H1 (cell line): ENCODE measurements around the gene TCERG1L. TPM values are rescaled to one million over a fixed set of nuclear protein-coding genes. Genes with fewer than 3 reads are reported as not detected.

ENCODE experiments used
- CTCF ChIA-PET: fragments of 300-600 bp; sonication (Branson Sonifier 250); formaldehyde crosslinking; loops from one replicate; lab custom pipeline; 2021; ENCODE audit not compliant: partially characterized antibody; lab: Charles Lee
- POLR2A ChIA-PET: fragments of 300-600 bp; sonication (Branson Sonifier 250); formaldehyde crosslinking; loops from one replicate; lab custom pipeline; 2021; ENCODE audit warnings: inconsistent platforms; ENCODE audit not compliant: partially characterized antibody; lab: Charles Lee
- DNase-seq, 2 experiments: peaks; one replicate each; pipeline versions ENCODE4 v3.0.0 to v3.0.0-alpha.2; 2010 to 2022; ENCODE audit warnings: low spot score in 2 of 2, low read depth in 1 of 2, mixed read lengths in 1 of 2
- FAIRE-seq: peaks from 2 replicates; lab custom pipeline; 2011; peaks lifted over from hg19 to GRCh38; lab: Jason Lieb, UNC
- H2AFZ ChIP-seq: 2 replicates; pipeline ENCODE4 v1.8.1; 2012; ENCODE audit warnings: low read length, inconsistent platforms
- H2AK5ac ChIP-seq: 2 replicates; pipeline ENCODE4 v1.6.1; 2013; ENCODE audit warnings: low read depth, low read length
- H2BK120ac ChIP-seq: replicated peaks from 2 replicates; pipeline ENCODE3; 2013; ENCODE audit warnings: low read depth, low read length, inconsistent platforms
- H2BK12ac ChIP-seq: 2 replicates; pipeline ENCODE4 v1.6.1; 2013; ENCODE audit warnings: low read depth, low read length
- H2BK15ac ChIP-seq: 2 replicates; pipeline ENCODE4 v1.6.1; 2013; ENCODE audit warnings: low read length
- H2BK20ac ChIP-seq: 2 replicates; pipeline ENCODE4 v1.6.1; 2013; ENCODE audit warnings: low read length
- H2BK5ac ChIP-seq: 2 replicates; pipeline ENCODE4 v1.6.1; 2013; ENCODE audit warnings: low read depth, low read length
- H3K14ac ChIP-seq: 2 replicates; pipeline ENCODE4 v1.6.1; 2013; ENCODE audit warnings: inconsistent platforms; ENCODE audit not compliant: insufficient read length
- H3K18ac ChIP-seq: 2 replicates; pipeline ENCODE4 v1.6.1; 2013; ENCODE audit warnings: low read length; ENCODE audit errors: extremely low read depth
- H3K23ac ChIP-seq: 2 replicates; pipeline ENCODE4 v1.6.1; 2013; ENCODE audit warnings: inconsistent platforms; ENCODE audit not compliant: insufficient read length
- H3K23me2 ChIP-seq: 2 replicates; pipeline ENCODE4 v1.6.1; 2013; ENCODE audit warnings: low read depth, low read length
- H3K27ac ChIP-seq: 2 replicates; pipeline ENCODE4 v1.6.1; 2011; ENCODE audit warnings: low read depth, low read length, inconsistent platforms
- H3K27me3 ChIP-seq, 4 experiments: replicated peaks in 1 of 4; 1 replicate in 1 of 4; 2 replicates in 3 of 4; pipeline versions ENCODE4 v1.6.1 to v1.8.1; 2011 to 2013; ENCODE audit warnings: low read length in 3 of 4, mild to moderate bottlenecking in 3 of 4, inconsistent platforms in 2 of 4, mixed read lengths in 2 of 4, moderate library complexity in 1 of 4; ENCODE audit not compliant: control insufficient read depth in 3 of 4, insufficient read depth in 3 of 4; ENCODE audit errors: extremely low read depth in 1 of 4
- H3K36me3 ChIP-seq, 4 experiments: 2 replicates each; pipeline versions ENCODE4 v1.6.1 to v1.8.1; 2011 to 2013; ENCODE audit warnings: mild to moderate bottlenecking in 4 of 4, low read length in 3 of 4, moderate library complexity in 2 of 4, control low read depth in 1 of 4, inconsistent platforms in 1 of 4; ENCODE audit not compliant: insufficient read depth in 4 of 4, control insufficient read depth in 2 of 4
- H3K4ac ChIP-seq: replicated peaks from 2 replicates; pipeline ENCODE3; 2013; ENCODE audit warnings: low read length, low read depth, mixed read lengths, inconsistent platforms; ENCODE audit not compliant: insufficient read length
- H3K4me1 ChIP-seq, 4 experiments: replicated peaks in 1 of 4; 1 replicate in 1 of 4; 2 replicates in 3 of 4; pipeline versions ENCODE4 v1.6.1 to v1.8.1; 2011 to 2013; ENCODE audit warnings: low read length in 3 of 4, inconsistent platforms in 2 of 4, mixed read lengths in 1 of 4; ENCODE audit not compliant: insufficient read depth in 4 of 4, control insufficient read depth in 3 of 4
- H3K4me2 ChIP-seq, 2 experiments: 2 replicates each; pipeline versions ENCODE4 v1.6.1 to v1.8.1; 2011 to 2013; ENCODE audit warnings: low read depth in 2 of 2, low read length in 2 of 2, control low read depth in 1 of 2, inconsistent platforms in 1 of 2, mild to moderate bottlenecking in 1 of 2; ENCODE audit not compliant: insufficient read depth in 1 of 2
- H3K4me3 ChIP-seq, 4 experiments: fragments of 200-600, 300-600 bp in 1 of 4; sonication (generic), shearing (Covaris generic), sonication (Bioruptor Twin) in 1 of 4; 2 replicates each; pipeline versions ENCODE4 v1.5.1 to v1.8.1; 2011 to 2016; ENCODE audit warnings: low read length in 4 of 4, low read depth in 3 of 4, control low read depth in 2 of 4, inconsistent platforms in 2 of 4, mild to moderate bottlenecking in 2 of 4, mixed read lengths in 1 of 4, moderate library complexity in 1 of 4; ENCODE audit not compliant: insufficient read depth in 2 of 4; ENCODE audit errors: extremely low read depth in 1 of 4
- H3K56ac ChIP-seq: replicated peaks from 2 replicates; pipeline ENCODE3; 2013; ENCODE audit warnings: low read depth, mild to moderate bottlenecking, mixed read lengths, low read length, inconsistent platforms; ENCODE audit not compliant: insufficient read length
- H3K79me1 ChIP-seq: 2 replicates; pipeline ENCODE4 v1.6.1; 2013; ENCODE audit warnings: low read depth, low read length, control low read depth
- H3K79me2 ChIP-seq, 2 experiments: 2 replicates each; pipeline versions ENCODE4 v1.6.1 to v1.8.1; 2012 to 2013; ENCODE audit warnings: low read length in 2 of 2, mild to moderate bottlenecking in 2 of 2, inconsistent platforms in 1 of 2; ENCODE audit not compliant: insufficient read depth in 2 of 2, control insufficient read depth in 1 of 2
- H3K9ac ChIP-seq, 4 experiments: replicated peaks in 1 of 4; 1 replicate in 1 of 4; 2 replicates in 3 of 4; pipeline versions ENCODE4 v1.6.1 to v1.8.1; 2011 to 2013; ENCODE audit warnings: low read depth in 3 of 4, low read length in 3 of 4, control low read depth in 2 of 4, mild to moderate bottlenecking in 2 of 4, moderate library complexity in 2 of 4, inconsistent platforms in 1 of 4; ENCODE audit errors: extremely low read depth in 1 of 4
- H3K9me3 ChIP-seq, 2 experiments: 2 replicates each; pipeline versions ENCODE4 v1.6.1 to v1.8.1; 2012 to 2013; ENCODE audit warnings: mild to moderate bottlenecking in 2 of 2, moderate library complexity in 2 of 2, control low read depth in 1 of 2, inconsistent platforms in 1 of 2, low read depth in 1 of 2, low read length in 1 of 2, mixed read lengths in 1 of 2; ENCODE audit not compliant: insufficient read depth in 2 of 2
- H4K20me1 ChIP-seq, 2 experiments: replicated peaks in 1 of 2; 2 replicates each; pipeline versions ENCODE3 to v1.8.1; 2011 to 2013; ENCODE audit warnings: inconsistent platforms in 2 of 2, low read length in 2 of 2, mild to moderate bottlenecking in 1 of 2; ENCODE audit not compliant: insufficient read depth in 2 of 2, control insufficient read depth in 1 of 2
- H4K5ac ChIP-seq: 2 replicates; pipeline ENCODE4 v1.6.1; 2013; ENCODE audit warnings: low read length, low read depth, mixed read lengths, inconsistent platforms; ENCODE audit not compliant: insufficient read length
- H4K8ac ChIP-seq: 2 replicates; pipeline ENCODE4 v1.8.0; 2013; ENCODE audit warnings: mild to moderate bottlenecking, moderate library complexity, low read length, inconsistent platforms; ENCODE audit not compliant: insufficient read depth; ENCODE audit errors: extremely low read depth
- H4K91ac ChIP-seq: replicated peaks from 2 replicates; pipeline ENCODE3; 2013; ENCODE audit warnings: low read length, mixed read lengths, inconsistent platforms; ENCODE audit not compliant: insufficient read length
- BRCA1 ChIP-seq: IDR thresholded peaks from 2 replicates; pipeline ENCODE4 v1.6.1; 2012; ENCODE audit warnings: low read depth, low read length, improper control_type of control experiment
- CBX8 ChIP-seq: fragments of 300-800, 300-1000 bp; sonication (generic); IDR thresholded peaks from 2 replicates; pipeline ENCODE4 v1.7.1; 2016; ENCODE audit warnings: low read depth, low read length, borderline replicate concordance
- CHD2 ChIP-seq: IDR thresholded peaks from 2 replicates; pipeline ENCODE4 v1.6.1; 2012; ENCODE audit warnings: low read length, improper control_type of control experiment
- HDAC6 ChIP-seq: IDR thresholded peaks from one replicate; pipeline ENCODE4 v1.7.1; 2012; ENCODE audit warnings: low read depth, mild to moderate bottlenecking, inconsistent platforms, low read length, moderate library complexity
- JUN ChIP-seq: IDR thresholded peaks from 2 replicates; pipeline ENCODE4 v1.6.1; 2011; ENCODE audit warnings: low read depth, mild to moderate bottlenecking, improper control_type of control experiment, low read length
- JUND ChIP-seq: IDR thresholded peaks from 2 replicates; pipeline ENCODE4 v1.6.1; 2011; ENCODE audit warnings: mild to moderate bottlenecking, improper control_type of control experiment, low read length
- KDM5A ChIP-seq: fragments of 200-600 bp; IDR thresholded peaks from 2 replicates; pipeline ENCODE4 v1.7.1; 2012; ENCODE audit warnings: mild to moderate bottlenecking, low read length, inconsistent platforms, mixed read lengths
- MAFK ChIP-seq: IDR thresholded peaks from 2 replicates; pipeline ENCODE4 v1.6.1; 2012; ENCODE audit warnings: low read depth, mild to moderate bottlenecking, improper control_type of control experiment, low read length
- POLR2AphosphoS5 ChIP-seq: IDR thresholded peaks from 2 replicates; pipeline ENCODE4 v1.6.1; 2011; ENCODE audit warnings: low read depth, low read length
- RFX5 ChIP-seq: IDR thresholded peaks from 2 replicates; pipeline ENCODE4 v1.6.1; 2011; ENCODE audit warnings: low read depth, low read length, improper control_type of control experiment, borderline replicate concordance
- RXRA ChIP-seq: IDR thresholded peaks from 2 replicates; pipeline ENCODE4 v1.6.1; 2011; ENCODE audit warnings: low read depth, mild to moderate bottlenecking, low read length, moderate library complexity; ENCODE audit not compliant: insufficient read depth
- SIX5 ChIP-seq: IDR thresholded peaks from 2 replicates; pipeline ENCODE4 v1.6.1; 2011; ENCODE audit warnings: mild to moderate bottlenecking, low read depth, low read length
- SP4 ChIP-seq: IDR thresholded peaks from 2 replicates; pipeline ENCODE4 v1.6.1; 2012; ENCODE audit warnings: low read length, inconsistent platforms
- TAF1 ChIP-seq: IDR thresholded peaks from 2 replicates; pipeline ENCODE4 v1.6.1; 2011; ENCODE audit warnings: mild to moderate bottlenecking, low read depth, low read length
- TCF12 ChIP-seq: IDR thresholded peaks from 2 replicates; pipeline ENCODE4 v1.6.1; 2011; ENCODE audit warnings: low read depth, mild to moderate bottlenecking, low read length
- TEAD4 ChIP-seq: IDR thresholded peaks from 2 replicates; pipeline ENCODE4 v1.6.1; 2012; ENCODE audit warnings: low read depth, low read length, inconsistent platforms, mixed read lengths
- WGBS, 2 experiments: shearing (Covaris generic) in 1 of 2; methylation state at CpG; one replicate each; pipeline versions ENCODE4 v1.1.6 to v1.1.7; 2013 to 2015; ENCODE audit warnings: low lambda C conversion rate in 2 of 2, mixed read lengths in 2 of 2, inconsistent platforms in 1 of 2, low coverage in 1 of 2, missing lambda C conversion rate in 1 of 2; ENCODE audit not compliant: insufficient replicate concordance in 2 of 2, insufficient coverage in 1 of 2, insufficient read length in 1 of 2; ENCODE audit errors: extremely low coverage in 1 of 2, missing lambda C conversion rate in 1 of 2; 5-methylcytosine and 5-hydroxymethylcytosine counted together
- polyA plus RNA-seq, 7 experiments: library from polyadenylated mRNA; depleted of rRNA in 3 of 7; stranded (reverse) in 5 of 7; unstranded in 2 of 7; fragments of >200 nt in 5 of 7; fragments of 200-250 nt in 2 of 7; gene quantifications; 1 replicate in 5 of 7; 2 replicates in 1 of 7; 4 replicates in 1 of 7; pipeline versions ENCODE4 v1.2.1 to v1.2.3, GENCODE V29; 2011 to 2013; ENCODE audit warnings: missing spikeins in 2 of 7, mixed read lengths in 2 of 7
- total RNA-seq: library from RNA; stranded (reverse); fragmentation: NEBNext Ultra II Directional; extraction: Animal tissue kit (Norgen Biotek cat#: 25700); gene quantifications from 2 replicates; pipeline ENCODE4 v1.2.1, GENCODE V29; 2021

The TCERG1L gene
- total and polyA plus RNA-seq, 2 of the 8 experiments (the other 6 are each of a cell fraction or from before 2014, with no cell fraction given) = 3.9 to 6.9 TPM

GRCh38 chr10:131221632-131222277 is 89.8 kb downstream of the TCERG1L start:
- H3K79me2 ChIP-seq = no peaks in the 10 kb centered on the region
- no peak overlapping the region for H2BK15ac ChIP-seq
- H4K5ac ChIP-seq = no peak overlapping the region
- H3K36me3 ChIP-seq = no peaks in the 10 kb centered on the region
- H3K4me2 ChIP-seq = no peak overlapping the region
- H3K4me1 ChIP-seq = no peaks in the 10 kb centered on the region; a peak in 1 of 7 replicates
- no peak overlapping the region for H3K18ac ChIP-seq
- H3K27ac ChIP-seq = no peak overlapping the region
- no peak overlapping the region for H2BK20ac ChIP-seq
- H4K8ac ChIP-seq = no peak overlapping the region
- H3K4me3 ChIP-seq = no peak overlapping the region
- H4K20me1 ChIP-seq = peaks cover 0 to 2% of the 10 kb centered on the region in 2 experiments
- no peak overlapping the region for H2BK12ac ChIP-seq
- ChIA-PET POLR2A (no interaction called here), CTCF (no interaction called here)
- H2BK5ac ChIP-seq = no peak overlapping the region
- H2AFZ ChIP-seq = no peak overlapping the region
- H3K23ac ChIP-seq = no peak overlapping the region
- no peak overlapping the region for H3K9ac ChIP-seq
- H4K91ac ChIP-seq = no peak overlapping the region
- no peak overlapping the region for H3K4ac ChIP-seq
- no peaks in the 10 kb centered on the region for H3K27me3 ChIP-seq
- no peak overlapping the region for H2BK120ac ChIP-seq
- FAIRE-seq = no peak
- H2AK5ac ChIP-seq = no peak overlapping the region
- H3K23me2 ChIP-seq = no peaks in the 10 kb centered on the region
- DNase-seq = no peak
- H3K79me1 ChIP-seq = no peaks in the 10 kb centered on the region
- no peak overlapping the region for H3K56ac ChIP-seq
- WGBS, 2 experiments = 96% methylated on average over 23 of the region's 23 CpGs; no CpG with 5 or more reads in 1 of the 2 experiments
- no peak overlapping the region for H3K14ac ChIP-seq
- H3K9me3 ChIP-seq = no peaks in the 10 kb centered on the region
- TF ChIP-seq MAFK (no peak), BRCA1 (no peak), TCF12 (no peak), HDAC6 (no peak), TEAD4 (no peak), SP4 (no peak), RFX5 (no peak), SIX5 (no peak), TAF1 (no peak), RXRA (no peak), KDM5A (no peak), CBX8 (no peak), POLR2AphosphoS5 (no peak), CHD2 (no peak), JUN (no peak), JUND (no peak)
